ENCODE measurements around the gene GLT8D2. TPM values are rescaled to one million over a fixed set of nuclear protein-coding genes. Genes with fewer than 3 reads are reported as not detected.

Gene GLT8D2
- polyA plus RNA-seq, 1 of the 3 experiments (the other 2 are of a cell fraction): 50.0 TPM

- CTCF ChIA-PET: no interaction called here
- peaks cover 34 to 56% of the 10 kb centered on the region in 2 experiments for H3K36me3 ChIP-seq (replicated peaks in 1 of 2; ENCODE audit: control insufficient read depth in 1 of 2, insufficient read depth in 2 of 2, low read length in 1 of 2)
Observed at GRCh38 chr12:104080764-104081163, 30.8 kb upstream of the GLT8D2 start.

GRCh38 chr12:104079024-104079423 lies 29.0 kb upstream of the GLT8D2 start:
- no peaks in the 10 kb centered on the region for H4K20me1 ChIP-seq (ENCODE audit: insufficient read depth)
- TF ChIP-seq RFX5 (IDR thresholded peaks at IDR 0.05; ENCODE audit: low read length): no peak
- TF ChIP-seq JUND (IDR thresholded peaks at IDR 0.05): no peak
- TF ChIP-seq POLR2AphosphoS5 (IDR thresholded peaks at IDR 0.05; ENCODE audit: low read depth, low read length): no peak
- TF ChIP-seq, protein P1, sequence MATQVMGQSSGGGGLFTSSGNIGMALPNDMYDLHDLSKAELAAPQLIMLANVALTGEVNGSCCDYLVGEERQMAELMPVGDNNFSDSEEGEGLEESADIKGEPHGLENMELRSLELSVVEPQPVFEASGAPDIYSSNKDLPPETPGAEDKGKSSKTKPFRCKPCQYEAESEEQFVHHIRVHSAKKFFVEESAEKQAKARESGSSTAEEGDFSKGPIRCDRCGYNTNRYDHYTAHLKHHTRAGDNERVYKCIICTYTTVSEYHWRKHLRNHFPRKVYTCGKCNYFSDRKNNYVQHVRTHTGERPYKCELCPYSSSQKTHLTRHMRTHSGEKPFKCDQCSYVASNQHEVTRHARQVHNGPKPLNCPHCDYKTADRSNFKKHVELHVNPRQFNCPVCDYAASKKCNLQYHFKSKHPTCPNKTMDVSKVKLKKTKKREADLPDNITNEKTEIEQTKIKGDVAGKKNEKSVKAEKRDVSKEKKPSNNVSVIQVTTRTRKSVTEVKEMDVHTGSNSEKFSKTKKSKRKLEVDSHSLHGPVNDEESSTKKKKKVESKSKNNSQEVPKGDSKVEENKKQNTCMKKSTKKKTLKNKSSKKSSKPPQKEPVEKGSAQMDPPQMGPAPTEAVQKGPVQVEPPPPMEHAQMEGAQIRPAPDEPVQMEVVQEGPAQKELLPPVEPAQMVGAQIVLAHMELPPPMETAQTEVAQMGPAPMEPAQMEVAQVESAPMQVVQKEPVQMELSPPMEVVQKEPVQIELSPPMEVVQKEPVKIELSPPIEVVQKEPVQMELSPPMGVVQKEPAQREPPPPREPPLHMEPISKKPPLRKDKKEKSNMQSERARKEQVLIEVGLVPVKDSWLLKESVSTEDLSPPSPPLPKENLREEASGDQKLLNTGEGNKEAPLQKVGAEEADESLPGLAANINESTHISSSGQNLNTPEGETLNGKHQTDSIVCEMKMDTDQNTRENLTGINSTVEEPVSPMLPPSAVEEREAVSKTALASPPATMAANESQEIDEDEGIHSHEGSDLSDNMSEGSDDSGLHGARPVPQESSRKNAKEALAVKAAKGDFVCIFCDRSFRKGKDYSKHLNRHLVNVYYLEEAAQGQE (IDR thresholded peaks at IDR 0.05; ENCODE audit: low read depth, low read length): no peak
- TF ChIP-seq, protein P2, sequence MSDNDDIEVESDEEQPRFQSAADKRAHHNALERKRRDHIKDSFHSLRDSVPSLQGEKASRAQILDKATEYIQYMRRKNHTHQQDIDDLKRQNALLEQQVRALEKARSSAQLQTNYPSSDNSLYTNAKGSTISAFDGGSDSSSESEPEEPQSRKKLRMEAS (IDR thresholded peaks at IDR 0.05; ENCODE audit: low read depth): no peak
- TF ChIP-seq NRF1 (IDR thresholded peaks at IDR 0.05; ENCODE audit: low read depth, low read length): no peak
- no peak for TF ChIP-seq TEAD4 (IDR thresholded peaks at IDR 0.05; ENCODE audit: borderline replicate concordance, insufficient read depth)
- no peak for TF ChIP-seq RXRA (IDR thresholded peaks at IDR 0.05; ENCODE audit: borderline replicate concordance, low read depth)
- no peak for TF ChIP-seq MEF2A (IDR thresholded peaks at IDR 0.05; ENCODE audit: borderline replicate concordance, low read depth)
- no peak for TF ChIP-seq GABPA (IDR thresholded peaks at IDR 0.05; ENCODE audit: low read depth)
- no peak for TF ChIP-seq EP300 (IDR thresholded peaks at IDR 0.05; ENCODE audit: borderline replicate concordance in 1 of 2, low read depth in 1 of 2, low read length in 1 of 2)
- no peak for TF ChIP-seq GATA2 (CRISPR knock-in tag; IDR thresholded peaks at IDR 0.05)
- H3F3A ChIP-seq (replicated peaks; ENCODE audit: insufficient read depth): no peaks in the 10 kb centered on the region
- no peak overlapping the region for H3K9ac ChIP-seq
- no peaks in the 10 kb centered on the region for H3K27me3 ChIP-seq (ENCODE audit: insufficient read depth)
- H3K27ac ChIP-seq (ENCODE audit: low read depth in 2 of 2, low read length in 1 of 2): no peak overlapping the region
- H3K9me3 ChIP-seq: no peaks in the 10 kb centered on the region; the same call in 1 of the 2 replicates
- peaks cover 20 to 49% of the 10 kb centered on the region in 2 experiments for H3K36me3 ChIP-seq (replicated peaks in 1 of 2; ENCODE audit: control insufficient read depth in 1 of 2, insufficient read depth in 2 of 2, low read length in 1 of 2)
- H3K4me3 ChIP-seq (ENCODE audit: low read depth in 2 of 2, low read length in 1 of 2): no peak overlapping the region
- ChIA-PET POLR2A (no interaction called here), CTCF (interaction anchor here (0.8 to 1.2 kb wide), 3 partner anchors 7 to 30 kb away, joined by 3 to 4 read pairs (median 4); no protein-coding TSS in a partner anchor)
- peaks cover 15% of the 10 kb centered on the region for H3K79me2 ChIP-seq (ENCODE audit: insufficient read depth)
- no CpG with 5 or more reads among the region's 1 CpG for WGBS (ENCODE audit: low lambda C conversion rate)
- H2AFZ ChIP-seq (ENCODE audit: low read depth): no peak overlapping the region
- H3K9me2 ChIP-seq: no peaks in the 10 kb centered on the region
- no peaks in the 10 kb centered on the region for H3K4me1 ChIP-seq (ENCODE audit: control insufficient read depth in 1 of 2, insufficient read depth in 2 of 2, low read depth in 1 of 2, low read length in 1 of 2)
- no peak overlapping the region for H3K4me2 ChIP-seq
- no peak for DNase-seq

More at GRCh38 chr12:104080764-104081163, 30.8 kb upstream of the GLT8D2 start:
- no peaks in the 10 kb centered on the region for H3K9me3 ChIP-seq
- no peaks in the 10 kb centered on the region for H3K27me3 ChIP-seq (ENCODE audit: insufficient read depth)
- H3K4me3 ChIP-seq (ENCODE audit: low read depth in 2 of 2, low read length in 1 of 2): no peak overlapping the region
- H3K79me2 ChIP-seq (ENCODE audit: insufficient read depth): peaks cover 15% of the 10 kb centered on the region
- 73% methylated on average over 1 of the region's 1 CpG for WGBS (ENCODE audit: low lambda C conversion rate)
- POLR2A ChIA-PET: no interaction called here
- no peaks in the 10 kb centered on the region for H3K4me1 ChIP-seq (ENCODE audit: control insufficient read depth in 1 of 2, insufficient read depth in 2 of 2, low read depth in 1 of 2, low read length in 1 of 2)
- no peak overlapping the region for H3K4me2 ChIP-seq
- no peak overlapping the region for H3K27ac ChIP-seq (ENCODE audit: low read depth in 2 of 2, low read length in 1 of 2)
- no peak overlapping the region for H3K9ac ChIP-seq
- TF ChIP-seq TAF1 (IDR thresholded peaks at IDR 0.05; ENCODE audit: borderline replicate concordance, low read depth, low read length) (no peak), RAD21 (IDR thresholded peaks at IDR 0.05; ENCODE audit: low read length) (no peak), TCF12 (IDR thresholded peaks at IDR 0.05) (no peak), MXI1 (IDR thresholded peaks at IDR 0.05; ENCODE audit: low read depth, low read length) (no peak), FOXM1 (IDR thresholded peaks at IDR 0.05; ENCODE audit: low read depth) (no peak), GATA2 (CRISPR knock-in tag; IDR thresholded peaks at IDR 0.05) (no peak), MEF2A (IDR thresholded peaks at IDR 0.05; ENCODE audit: borderline replicate concordance, low read depth) (no peak), ELF1 (IDR thresholded peaks at IDR 0.05) (no peak), EZH2phosphoT487 (IDR thresholded peaks at IDR 0.05; ENCODE audit: borderline replicate concordance, low read depth) (no peak), SMC3 (IDR thresholded peaks at IDR 0.05; ENCODE audit: low read depth, low read length) (no peak)
- TF ChIP-seq, protein P1 (IDR thresholded peaks at IDR 0.05; ENCODE audit: low read depth, low read length): no peak
- no peaks in the 10 kb centered on the region for H3K9me2 ChIP-seq
- H3F3A ChIP-seq (replicated peaks; ENCODE audit: insufficient read depth): peaks cover 8% of the 10 kb centered on the region
- H2AFZ ChIP-seq (ENCODE audit: low read depth): no peak overlapping the region
- no peak for DNase-seq
- no peaks in the 10 kb centered on the region for H4K20me1 ChIP-seq (ENCODE audit: insufficient read depth)
